Gastrocnemius medialis (tissue), 4 donors: ENCODE results near the gene CLDN22.

Source experiments
- POLR2A ChIP-seq, 2 donors: fragments of 450-650 bp; IDR thresholded peaks; one replicate each; pipeline ENCODE4 v1.6.1; 2017; ENCODE audit warnings: antibody characterized with exemption in 2 of 2, mild to moderate bottlenecking in 2 of 2, moderate library complexity in 2 of 2
- TF ChIP-seq, protein P1 (sequence below), 5 experiments: fragments of 450-650 bp in 3 of 5; fragments of 200-600 bp in 2 of 5; sonication (generic) in 2 of 5; IDR thresholded peaks in 4 of 5; conservative IDR thresholded peaks in 1 of 5; 1 replicate in 4 of 5; 2 replicates in 1 of 5; pipeline ENCODE4 v1.5.1; 2016 to 2019; ENCODE audit warnings: antibody characterized with exemption in 5 of 5, mild to moderate bottlenecking in 3 of 5, moderate library complexity in 3 of 5

GRCh38 chr4:183330841-183331240 lies 10.8 kb upstream of the CLDN22 start:
- TF ChIP-seq, protein P1, sequence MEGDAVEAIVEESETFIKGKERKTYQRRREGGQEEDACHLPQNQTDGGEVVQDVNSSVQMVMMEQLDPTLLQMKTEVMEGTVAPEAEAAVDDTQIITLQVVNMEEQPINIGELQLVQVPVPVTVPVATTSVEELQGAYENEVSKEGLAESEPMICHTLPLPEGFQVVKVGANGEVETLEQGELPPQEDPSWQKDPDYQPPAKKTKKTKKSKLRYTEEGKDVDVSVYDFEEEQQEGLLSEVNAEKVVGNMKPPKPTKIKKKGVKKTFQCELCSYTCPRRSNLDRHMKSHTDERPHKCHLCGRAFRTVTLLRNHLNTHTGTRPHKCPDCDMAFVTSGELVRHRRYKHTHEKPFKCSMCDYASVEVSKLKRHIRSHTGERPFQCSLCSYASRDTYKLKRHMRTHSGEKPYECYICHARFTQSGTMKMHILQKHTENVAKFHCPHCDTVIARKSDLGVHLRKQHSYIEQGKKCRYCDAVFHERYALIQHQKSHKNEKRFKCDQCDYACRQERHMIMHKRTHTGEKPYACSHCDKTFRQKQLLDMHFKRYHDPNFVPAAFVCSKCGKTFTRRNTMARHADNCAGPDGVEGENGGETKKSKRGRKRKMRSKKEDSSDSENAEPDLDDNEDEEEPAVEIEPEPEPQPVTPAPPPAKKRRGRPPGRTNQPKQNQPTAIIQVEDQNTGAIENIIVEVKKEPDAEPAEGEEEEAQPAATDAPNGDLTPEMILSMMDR (IDR thresholded peaks at IDR 0.05 in 4 of 5, conservative IDR thresholded peaks at IDR 0.05 in 1 of 5), result no peak
- no peak for TF ChIP-seq POLR2A (IDR thresholded peaks at IDR 0.05)
